Measurements from ENCODE around the gene TEF.

TEF gene

DNA sequence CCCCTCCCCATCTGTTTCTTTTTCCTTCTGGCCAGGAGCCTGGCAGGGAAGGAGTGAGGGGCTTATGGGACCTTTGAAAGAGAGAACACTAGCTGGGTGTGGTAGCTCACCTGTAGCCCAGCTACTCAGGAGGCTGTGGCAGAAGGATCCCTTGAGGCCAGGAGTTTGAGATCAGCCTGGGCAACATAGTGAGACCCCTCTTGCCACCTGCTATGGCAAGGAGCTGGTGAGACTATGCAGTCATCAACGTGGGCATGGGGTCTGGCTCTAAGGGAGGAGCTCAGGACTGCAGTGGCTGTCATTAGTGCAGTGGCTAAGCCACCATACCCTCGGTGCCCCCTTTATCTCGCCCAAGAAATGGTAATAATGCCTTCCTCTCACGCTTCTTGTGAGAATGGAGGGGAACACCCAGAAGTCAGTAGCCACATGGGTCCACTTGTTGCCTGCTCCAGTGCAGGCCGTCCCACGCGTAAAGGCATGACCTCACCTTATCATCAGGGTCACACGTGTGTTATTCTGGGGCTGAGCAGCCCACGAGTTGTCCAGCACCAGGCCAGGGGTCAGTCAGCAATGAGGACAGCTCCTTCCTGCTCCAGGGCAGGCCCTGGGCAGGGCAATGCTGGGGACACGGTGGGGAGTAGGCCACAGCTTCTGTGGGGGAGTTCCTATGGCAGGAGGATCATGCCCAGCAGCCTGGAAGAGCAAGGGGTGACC lies 27.7 kb upstream of the TEF start:
- no peak overlapping the region for H3K4me3 ChIP-seq (ENCODE audit: low read depth, low read length)
- no peak for DNase-seq (ENCODE audit: low read depth)
- TF ChIP-seq CTCF (conservative IDR thresholded peaks at IDR 0.05; ENCODE audit: low read depth, low read length): no peak

- no peak for DNase-seq (ENCODE audit: low read depth)
- no peak overlapping the region for H3K4me3 ChIP-seq (ENCODE audit: low read depth, low read length)
- no peak for TF ChIP-seq CTCF (conservative IDR thresholded peaks at IDR 0.05; ENCODE audit: low read depth, low read length)
Measured at GRCh38 chr22:41354979-41355378, 26.8 kb upstream of the TEF start.

GRCh38 chr22:41355895-41356294 lies 25.8 kb upstream of the TEF start:
- DNase-seq (ENCODE audit: low read depth): no peak
- H3K4me3 ChIP-seq (ENCODE audit: low read depth, low read length): no peak overlapping the region
- no peak for TF ChIP-seq CTCF (conservative IDR thresholded peaks at IDR 0.05; ENCODE audit: low read depth, low read length)

GRCh38 chr22:41356430-41357028 lies 25.2 kb upstream of the TEF start:
- H3K4me3 ChIP-seq (ENCODE audit: low read depth, low read length): no peak overlapping the region
- TF ChIP-seq CTCF (conservative IDR thresholded peaks at IDR 0.05; ENCODE audit: low read depth, low read length): no peak
- no peak for DNase-seq (ENCODE audit: low read depth)

GRCh38 chr22:41357191-41357590 lies 24.6 kb upstream of the TEF start:
- DNase-seq (ENCODE audit: low read depth): no peak
- no peak overlapping the region for H3K4me3 ChIP-seq (ENCODE audit: low read depth, low read length)
- TF ChIP-seq CTCF (conservative IDR thresholded peaks at IDR 0.05; ENCODE audit: low read depth, low read length): no peak

DNA sequence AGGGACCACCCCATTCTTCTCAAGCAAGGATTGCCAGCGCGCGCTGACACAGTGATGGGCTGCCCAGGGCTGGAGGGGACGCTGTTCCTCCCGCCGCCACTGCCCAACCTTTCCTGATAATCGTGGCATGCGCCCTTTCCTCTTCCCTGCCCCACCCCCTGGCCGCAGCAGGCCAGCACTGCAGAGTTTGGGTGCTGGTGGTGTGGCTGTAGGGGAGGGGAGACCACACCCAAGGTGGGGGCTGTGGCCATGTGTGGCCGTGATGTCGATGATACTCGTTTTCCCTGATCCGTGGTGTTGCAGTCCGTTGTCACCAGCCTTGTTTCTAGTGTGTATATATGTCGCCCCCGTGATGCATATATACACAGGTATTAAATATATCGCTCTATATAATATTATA lies 22.8 kb upstream of the TEF start:
- TF ChIP-seq CTCF (conservative IDR thresholded peaks at IDR 0.05; ENCODE audit: low read depth, low read length): no peak
- no peak for DNase-seq (ENCODE audit: low read depth)
- H3K4me3 ChIP-seq (ENCODE audit: low read depth, low read length): no peak overlapping the region

GRCh38 chr22:41359376-41359775 lies 22.4 kb upstream of the TEF start:
- TF ChIP-seq CTCF (conservative IDR thresholded peaks at IDR 0.05; ENCODE audit: low read depth, low read length): no peak
- no peak overlapping the region for H3K4me3 ChIP-seq (ENCODE audit: low read depth, low read length)
- DNase-seq (ENCODE audit: low read depth): no peak
